DND-41 (cell line): ENCODE measurements around the gene TIGD3.

ENCODE experiments used
- CTCF ChIP-seq: IDR thresholded peaks from 2 replicates; pipeline ENCODE4 v1.5.1; 2012; ENCODE audit warnings: borderline replicate concordance, low read length, moderate library complexity, mild to moderate bottlenecking; ENCODE audit not compliant: poor library complexity, severe bottlenecking; ENCODE audit errors: extremely low read depth
- EZH2 ChIP-seq: IDR thresholded peaks from 3 replicates; pipeline ENCODE4 v1.6.1; 2012; ENCODE audit warnings: borderline replicate concordance, low read depth, mild to moderate bottlenecking, moderate library complexity, low read length, inconsistent platforms; ENCODE audit not compliant: severe bottlenecking

- no peak for TF ChIP-seq CTCF
- no peak for TF ChIP-seq EZH2
These were observed 43.3 kb upstream of the TIGD3 start for GRCh38 chr11:65311170-65311678.
